Activated CD8-positive, alpha-beta memory T cell treated with anti-CD3 and anti-CD28 coated beads for 24 hours (primary cell): ENCODE results near the gene KLF5.
"Not testable (repeated sequence)": the region's sequence is repeated elsewhere in the genome, so short reads cannot be mapped to it uniquely, and the experiment has no call there.

ENCODE experiments used
- DNase-seq: peaks from one replicate; pipeline ENCODE4 v3.0.0-alpha.2; 2020

KLF5 gene

DNA sequence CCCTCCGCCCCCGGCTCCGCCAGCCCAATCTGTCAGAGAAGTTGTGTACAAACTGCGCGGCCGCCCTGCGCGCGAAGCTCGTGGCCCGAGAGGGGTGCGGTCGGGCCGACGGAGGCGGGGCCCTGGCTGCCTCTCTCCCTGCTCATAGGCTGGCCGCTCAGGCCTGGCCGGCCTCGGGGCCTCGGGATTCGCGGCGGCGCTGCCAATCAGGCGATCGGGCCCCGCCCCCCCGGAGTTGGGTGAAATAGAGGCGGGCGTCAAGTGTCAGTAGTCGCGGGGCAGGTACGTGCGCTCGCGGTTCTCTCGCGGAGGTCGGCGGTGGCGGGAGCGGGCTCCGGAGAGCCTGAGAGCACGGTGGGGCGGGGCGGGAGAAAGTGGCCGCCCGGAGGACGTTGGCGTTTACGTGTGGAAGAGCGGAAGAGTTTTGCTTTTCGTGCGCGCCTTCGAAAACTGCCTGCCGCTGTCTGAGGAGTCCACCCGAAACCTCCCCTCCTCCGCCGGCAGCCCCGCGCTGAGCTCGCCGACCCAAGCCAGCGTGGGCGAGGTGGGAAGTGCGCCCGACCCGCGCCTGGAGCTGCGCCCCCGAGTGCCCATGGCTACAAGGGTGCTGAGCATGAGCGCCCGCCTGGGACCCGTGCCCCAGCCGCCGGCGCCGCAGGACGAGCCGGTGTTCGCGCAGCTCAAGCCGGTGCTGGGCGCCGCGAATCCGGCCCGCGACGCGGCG lies at the start of gene KLF5:
Gene KLF5, plus strand, starts transcription at position 270 of the 724 bp plus-strand sequence. Its CDS starts 323 bp downstream, at position 593.
- DNase-seq = peak; percentile 98

DNA sequence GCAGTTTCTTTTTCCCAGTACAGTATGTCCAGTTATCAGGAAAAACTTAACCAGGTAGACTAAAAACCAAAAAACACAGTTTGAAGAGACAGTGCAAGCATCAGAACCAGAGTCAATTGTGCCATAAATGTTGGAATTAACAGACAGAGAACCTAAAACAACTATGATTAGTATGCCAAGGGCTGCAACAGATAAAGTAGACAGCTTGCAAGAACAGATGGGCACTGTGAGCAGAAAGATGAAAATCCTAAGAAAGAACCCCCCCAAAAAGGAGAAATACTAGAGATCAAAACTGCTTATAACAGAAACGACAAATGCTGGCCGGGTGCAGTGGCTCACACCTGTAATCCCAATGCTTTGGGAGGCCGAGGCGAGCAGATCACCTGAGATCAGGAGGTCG lies 47.1 kb upstream of the KLF5 start:
- DNase-seq = no peak

DNA sequence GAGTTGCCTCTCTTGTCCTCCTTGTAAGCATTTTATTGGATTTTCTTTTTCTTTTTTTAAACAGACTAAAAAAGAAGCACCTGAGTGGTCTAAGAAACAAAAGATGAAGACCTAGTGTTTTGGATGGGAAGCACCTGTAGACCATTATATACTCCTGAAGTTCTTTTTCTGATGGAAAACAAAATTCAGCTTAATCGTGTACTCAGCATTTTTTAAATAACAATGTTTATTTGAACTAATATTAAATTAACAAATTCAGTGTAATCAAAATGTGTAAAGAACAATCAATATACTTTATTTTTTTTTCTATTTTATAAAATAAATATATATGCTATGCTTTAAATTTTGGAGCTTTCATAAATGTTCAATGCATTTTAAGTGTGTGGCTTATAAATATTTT lies 43.0 kb upstream of the KLF5 start:
- no peak for DNase-seq

DNA sequence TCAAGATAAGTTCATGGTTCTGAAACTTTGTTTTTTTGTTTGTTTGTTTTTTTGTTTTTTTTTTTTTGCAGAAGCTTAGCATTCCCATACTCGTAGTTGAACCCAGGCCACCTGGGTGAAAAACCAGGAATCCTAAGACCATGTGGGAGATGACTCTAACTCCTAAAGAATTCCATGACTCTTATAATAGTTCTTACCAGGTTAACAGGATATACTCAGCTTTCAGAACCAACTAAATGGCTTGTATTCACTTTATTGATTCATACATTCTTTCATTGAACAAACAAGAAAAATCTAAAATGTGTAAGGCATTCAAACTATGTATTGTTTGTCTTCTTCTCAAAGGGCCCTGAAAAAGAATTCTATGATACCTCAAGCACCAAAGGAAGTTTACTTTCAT lies 40.5 kb upstream of the KLF5 start:
- no peak for DNase-seq

DNA sequence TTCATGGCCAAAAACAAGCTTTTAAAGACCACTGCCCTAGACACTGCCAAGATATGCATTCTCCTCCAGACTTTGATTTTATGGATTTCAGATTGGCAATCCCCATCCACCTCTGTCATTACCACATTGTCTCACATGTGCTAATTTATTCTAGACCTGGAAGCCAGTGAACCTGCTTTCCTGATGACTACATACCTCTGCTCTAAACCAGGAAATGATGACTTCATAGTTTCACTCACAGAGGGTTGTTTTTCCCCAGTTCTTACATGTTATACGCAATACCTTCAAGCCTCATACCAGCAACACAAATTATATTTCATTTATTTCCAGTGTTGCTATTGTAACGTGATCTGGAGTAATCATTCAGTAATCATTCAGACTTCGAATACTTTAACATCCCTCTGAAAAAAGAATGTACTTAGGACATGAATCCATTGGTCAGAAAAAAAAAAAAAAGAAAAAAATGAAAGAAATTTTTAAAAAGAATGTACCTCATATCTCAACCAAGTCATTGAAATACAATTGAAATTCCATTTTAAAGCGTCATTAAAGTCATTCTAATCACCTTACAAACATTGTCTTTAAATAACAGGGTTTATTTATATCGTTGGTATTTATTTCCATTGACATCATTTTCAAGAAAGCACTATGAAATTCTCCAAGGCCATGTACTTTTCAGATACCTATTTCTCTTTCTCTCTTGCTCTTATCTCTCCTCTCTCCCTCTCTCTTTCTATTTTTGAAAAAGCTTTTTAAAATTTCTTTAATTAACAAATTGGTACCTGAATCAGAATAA lies 33.4 kb upstream of the KLF5 start:
- no peak for DNase-seq

DNA sequence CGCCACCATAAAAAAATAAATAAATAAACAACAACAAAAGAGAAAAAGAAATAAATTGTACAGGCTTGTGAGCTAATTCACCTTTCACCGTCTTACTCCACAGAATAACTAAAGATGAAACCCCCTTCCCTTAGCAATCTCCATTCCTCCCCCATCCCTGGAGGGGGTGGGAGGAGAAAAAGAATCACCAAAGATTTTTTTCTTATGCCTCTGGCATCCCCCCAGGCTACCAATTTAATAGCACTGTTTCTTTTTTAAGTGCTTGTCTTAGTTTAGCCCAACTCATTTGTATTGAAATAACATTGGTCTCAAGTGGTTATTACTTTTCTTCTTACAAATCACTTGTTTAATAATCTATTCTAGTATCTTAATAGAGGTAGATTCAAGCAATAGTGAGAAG lies 23.9 kb upstream of the KLF5 start:
- no peak for DNase-seq

DNA sequence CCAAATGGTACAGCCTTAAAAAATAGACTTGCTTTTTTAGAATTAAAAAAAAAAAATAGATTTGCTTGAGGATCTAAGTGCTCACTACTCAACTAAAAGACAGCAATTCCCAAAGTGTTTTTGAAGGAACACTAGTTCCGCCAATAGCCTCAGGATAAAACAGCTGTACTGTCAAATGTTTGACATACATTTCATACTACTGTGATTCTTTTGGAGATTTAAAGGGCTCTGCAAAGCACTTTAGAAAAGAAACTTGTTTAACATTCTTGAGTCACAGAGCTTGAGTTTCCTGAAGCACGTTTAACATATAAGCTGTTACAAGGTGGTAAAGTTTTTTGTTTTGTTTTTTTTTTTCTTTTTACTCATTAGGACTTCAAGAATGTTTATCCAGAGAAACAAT lies 23.1 kb upstream of the KLF5 start:
- DNase-seq = no peak

DNA sequence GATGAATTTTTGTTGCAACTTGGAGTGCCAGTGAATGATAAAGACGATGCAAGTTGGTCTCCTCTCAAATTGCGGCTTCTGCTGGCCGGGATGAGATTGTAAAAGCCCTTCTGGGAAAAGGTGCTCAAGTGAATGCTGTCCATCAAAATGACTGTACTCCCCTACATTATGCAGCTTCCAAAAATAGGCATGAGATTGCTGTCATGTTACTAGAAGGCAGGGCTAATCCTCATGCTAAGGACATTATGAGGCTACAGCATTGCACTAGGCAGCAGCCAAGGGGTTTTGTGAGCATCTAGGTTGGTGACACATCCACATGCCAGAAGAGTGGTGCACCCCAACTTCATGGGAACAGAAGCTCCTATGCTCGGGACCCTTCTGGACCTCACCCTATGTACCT lies 22.2 kb upstream of the KLF5 start:
- no peak for DNase-seq

DNA sequence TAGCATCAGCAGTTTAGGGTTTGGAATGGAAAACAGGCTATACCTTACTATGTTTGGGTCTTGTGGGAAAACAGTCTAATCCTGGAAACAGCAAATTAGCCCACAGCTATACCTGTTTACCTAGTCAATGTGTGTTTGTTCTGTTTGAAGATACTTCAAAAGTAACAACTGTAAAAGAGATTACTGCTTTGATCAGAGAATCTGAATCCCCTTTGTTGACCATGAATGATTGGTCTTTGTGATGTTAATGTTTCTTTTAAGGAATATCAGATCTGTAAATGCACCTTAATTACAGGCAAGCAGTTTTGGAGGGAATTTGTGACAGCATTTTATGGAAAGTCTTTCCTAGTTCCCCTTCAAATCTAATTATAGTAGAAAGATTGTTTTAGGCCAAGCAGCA lies 20.7 kb upstream of the KLF5 start:
- no peak for DNase-seq

DNA sequence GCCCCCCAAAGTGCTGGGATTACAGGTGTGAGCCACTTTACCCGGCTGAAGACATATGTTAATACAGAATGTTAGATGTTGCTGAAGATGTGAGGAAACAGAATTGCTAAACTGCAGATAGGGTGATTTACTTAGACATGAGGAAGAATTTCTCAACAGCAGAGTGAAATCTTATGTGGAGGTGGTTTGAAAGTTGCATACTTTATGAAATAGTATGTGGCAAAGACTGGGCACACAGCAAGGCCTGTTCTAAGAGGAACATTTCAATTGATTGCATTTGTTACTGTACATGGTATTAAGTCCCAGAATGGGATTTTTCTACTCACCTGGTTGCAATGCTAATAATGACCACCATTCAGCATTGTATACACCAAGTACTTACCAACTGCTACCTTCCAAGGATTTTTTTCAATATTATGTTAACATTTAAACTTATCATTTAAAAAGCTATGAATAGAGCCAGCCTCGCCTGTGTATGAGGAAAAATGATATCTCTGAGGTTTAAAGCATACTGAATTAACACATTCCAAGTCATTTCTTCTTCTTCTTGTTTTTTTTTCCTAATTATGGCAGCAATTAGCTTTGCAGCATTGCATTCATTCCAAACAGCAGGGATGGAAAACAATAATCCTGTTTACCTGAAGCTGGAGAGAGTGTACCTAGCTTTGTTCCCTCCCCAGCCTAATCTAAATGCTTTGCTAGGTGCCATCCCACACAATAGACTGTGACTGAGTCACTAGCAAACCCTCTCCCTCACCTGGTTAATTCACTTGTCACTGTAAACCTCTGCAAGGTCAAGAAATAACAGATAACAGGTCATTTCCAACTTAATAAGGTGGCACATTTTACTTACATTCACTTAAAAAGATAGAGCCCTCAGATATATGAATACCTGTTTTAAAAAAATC lies 19.4 kb upstream of the KLF5 start:
- no peak for DNase-seq

DNA sequence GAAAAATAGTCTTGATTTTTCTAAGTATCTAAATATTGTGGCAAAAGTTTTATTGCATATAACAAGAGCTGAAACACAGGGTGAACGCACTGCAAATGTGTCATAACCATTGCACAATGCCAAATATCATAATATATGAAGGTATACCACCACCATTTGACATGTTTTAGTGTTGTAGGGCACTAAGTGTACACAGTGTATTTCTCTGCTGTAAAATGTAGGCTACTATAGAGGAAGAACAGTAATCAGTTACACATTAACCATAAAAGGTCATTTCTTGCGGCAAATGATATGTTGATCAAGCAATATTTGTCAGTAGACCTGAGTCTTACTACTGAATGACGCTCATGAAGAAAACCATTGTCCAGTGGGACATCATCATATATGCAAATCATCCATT lies 18.3 kb upstream of the KLF5 start:
- no peak for DNase-seq

DNA sequence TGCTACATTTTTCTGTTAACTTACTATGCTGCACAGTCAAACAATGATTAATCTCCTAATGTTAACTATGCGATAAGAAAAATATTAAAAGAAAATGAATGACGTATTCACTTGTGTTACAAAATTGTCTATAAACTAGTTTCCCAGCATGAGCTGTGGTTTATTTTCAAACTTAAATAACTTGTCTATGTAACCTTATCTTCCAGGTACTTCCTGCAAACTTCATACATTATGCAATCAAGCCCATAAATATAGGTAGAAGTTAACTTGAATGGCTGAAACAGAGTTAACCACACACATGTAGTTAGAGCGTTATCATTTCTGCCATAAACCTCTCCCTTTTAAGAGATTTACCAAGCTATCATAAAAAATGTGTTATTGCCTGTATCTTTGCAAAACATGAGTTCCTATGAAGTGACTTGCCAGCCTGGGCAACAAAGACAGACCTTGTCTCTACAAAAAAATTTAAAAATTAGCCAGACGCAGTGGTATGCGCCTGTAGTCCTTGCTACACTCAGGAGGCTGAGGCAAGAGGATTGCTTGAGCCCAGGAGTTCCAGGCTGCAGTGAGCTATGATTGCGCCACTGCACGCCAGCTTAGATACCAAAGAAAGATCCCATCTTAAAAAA lies 17.7 kb upstream of the KLF5 start:
- DNase-seq = no peak

DNA sequence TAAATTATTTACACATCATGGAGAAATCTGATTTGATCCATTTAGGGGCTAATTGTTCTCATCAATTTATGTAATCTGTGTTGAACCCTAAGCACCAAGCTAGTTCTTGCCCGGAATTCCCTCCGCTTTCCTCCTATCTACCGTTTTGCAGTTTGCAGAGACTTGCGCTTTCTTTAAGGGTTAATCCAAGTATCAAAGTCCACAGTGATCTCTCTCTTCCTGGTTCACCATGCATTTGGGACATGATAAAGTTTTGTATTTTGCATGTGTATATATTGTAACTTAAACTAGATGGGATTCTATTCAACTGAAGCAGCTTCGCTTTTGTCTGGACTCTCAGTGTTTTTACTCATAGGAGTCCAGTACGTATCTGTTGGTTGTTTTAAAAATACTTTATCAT lies 13.8 kb upstream of the KLF5 start:
- DNase-seq = no peak

DNA sequence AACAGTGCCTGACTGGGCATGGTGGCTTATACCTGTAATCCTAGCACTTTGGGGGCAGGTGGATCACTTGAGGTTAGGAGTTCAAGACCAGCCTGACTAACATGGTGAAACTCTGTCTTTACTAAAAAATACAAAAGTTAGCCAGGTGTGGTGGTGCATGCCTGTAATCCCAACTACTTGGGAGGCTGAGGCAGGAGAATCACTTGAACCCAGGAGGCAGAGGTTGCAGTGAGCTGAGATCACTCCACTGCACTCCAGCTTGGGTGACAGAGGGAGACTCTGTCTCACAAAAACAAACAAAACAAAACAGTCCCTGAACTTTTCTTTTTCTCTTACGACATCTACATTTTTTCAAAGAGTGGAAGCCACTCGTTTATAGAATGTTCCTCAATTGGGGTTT lies 10.2 kb upstream of the KLF5 start:
- DNase-seq = not testable (repeated sequence)

DNA sequence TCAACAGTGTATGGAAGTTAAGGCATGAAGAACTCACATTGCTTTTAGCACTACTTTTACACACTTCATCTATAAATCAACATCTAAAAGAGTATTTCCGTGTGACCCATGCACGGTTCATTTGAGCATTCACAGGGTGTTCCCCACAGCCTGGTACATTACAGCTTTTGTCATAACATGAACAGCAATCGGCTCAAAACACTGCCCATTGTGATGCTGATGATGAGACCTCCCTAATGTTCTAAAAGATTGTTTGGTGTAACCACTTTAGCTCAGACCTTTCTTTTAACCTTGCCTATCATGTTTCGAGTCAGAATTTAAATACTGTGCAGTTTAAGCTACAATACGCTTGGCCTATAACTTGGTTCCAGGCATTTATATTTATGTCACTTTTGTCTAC lies 4.1 kb upstream of the KLF5 start:
- DNase-seq = no peak

DNA sequence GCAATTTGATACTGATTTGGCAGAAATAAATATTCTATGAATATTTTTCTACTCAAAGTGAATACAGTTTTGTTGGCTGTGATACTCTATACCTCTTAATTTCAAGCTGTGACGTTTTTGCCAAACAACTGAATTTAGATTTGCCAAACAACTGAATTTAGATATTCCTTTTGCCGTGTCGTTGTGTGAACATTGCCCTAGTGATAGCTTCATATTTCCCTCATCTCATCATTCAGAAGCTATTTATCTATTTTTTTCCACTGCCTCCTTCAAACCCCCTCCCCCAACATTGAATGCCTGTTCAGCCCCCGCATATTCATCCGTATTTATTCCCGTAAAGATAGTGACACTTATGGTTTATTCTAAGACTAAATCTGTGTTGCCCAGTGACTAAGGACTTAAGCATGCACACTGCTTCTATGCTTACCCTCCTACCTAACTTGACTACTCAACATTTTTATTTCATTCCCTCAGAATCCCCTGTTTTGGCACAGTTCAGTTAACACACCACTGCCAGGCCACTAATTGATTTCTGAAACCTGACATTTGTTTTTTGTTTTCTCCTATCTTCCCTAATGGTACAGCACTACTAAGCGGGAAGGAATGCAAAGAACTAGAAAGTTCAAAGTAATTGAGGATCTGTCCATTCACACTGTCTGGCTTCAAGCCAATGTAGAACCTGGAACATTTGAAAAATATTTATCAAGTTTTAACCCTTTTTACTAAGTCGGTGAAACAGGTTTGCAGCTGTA lies 2.8 kb upstream of the KLF5 start:
- DNase-seq = no peak

DNA sequence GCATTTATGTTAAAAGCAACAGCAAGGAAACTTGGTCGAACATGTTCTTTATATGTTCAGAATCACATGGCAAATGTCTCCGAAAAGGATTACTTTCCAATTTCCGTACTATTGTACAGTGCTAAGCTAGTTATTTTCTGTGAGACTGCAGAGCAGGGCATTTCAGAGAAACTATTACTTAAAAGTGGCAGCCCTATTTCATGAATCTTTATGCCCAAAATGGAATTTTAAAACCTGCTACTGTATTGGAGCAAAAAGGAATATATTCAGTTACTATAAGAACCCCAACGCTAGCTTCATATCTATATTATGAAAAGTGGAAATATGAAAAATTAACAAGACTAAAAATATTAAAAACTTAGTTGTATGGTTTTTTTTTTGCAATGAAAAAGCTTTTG lies 2.2 kb upstream of the KLF5 start:
- no peak for DNase-seq

DNA sequence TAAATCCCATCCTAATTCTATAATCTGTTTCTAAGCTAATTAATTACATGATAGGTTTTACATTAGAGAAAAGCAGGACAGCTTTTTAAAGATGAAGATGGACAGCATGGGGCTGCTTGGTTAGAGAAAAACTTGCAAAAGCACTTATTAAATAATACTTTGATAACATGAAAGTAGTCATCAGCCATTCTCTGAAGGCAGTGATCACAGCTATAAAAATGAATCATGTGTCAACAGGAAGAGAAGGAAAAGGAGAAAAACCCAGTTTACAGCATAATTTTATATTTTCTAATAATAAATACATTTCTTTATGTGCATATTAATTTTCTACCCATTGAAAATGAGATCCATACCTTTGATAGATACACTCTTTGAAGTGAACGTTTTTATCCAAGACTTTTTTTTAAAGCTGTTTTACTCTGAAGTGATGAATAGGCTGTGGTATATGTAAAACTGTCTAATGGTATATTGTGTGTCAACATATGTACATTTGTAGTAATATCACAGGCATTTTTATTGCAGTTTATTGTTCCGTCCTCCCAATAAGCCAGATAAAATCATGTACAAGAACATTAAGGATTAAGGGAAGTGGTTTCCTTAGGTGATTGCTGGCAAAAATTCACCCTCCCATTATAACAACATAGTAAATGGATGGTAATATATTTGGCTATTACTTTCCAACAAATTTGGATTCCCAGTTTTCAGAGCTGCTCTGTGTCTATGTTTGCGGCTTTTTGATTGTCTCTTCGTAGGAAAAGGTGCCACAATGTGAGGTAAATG lies 1.3 kb upstream of the KLF5 start:
- no peak for DNase-seq

DNA sequence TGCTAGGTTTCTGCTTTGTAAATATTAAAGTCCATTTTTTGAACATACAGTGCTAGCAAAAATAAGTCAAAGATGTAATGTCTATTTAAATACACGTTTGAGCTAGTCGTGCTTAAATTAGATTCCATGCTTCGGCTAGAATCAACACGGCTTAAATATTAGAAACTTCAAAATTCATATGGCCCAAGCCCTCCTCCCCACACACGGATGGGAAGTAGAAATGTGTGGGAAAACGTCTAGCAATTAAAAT lies 816 bp upstream of the KLF5 start:
- DNase-seq = no peak

DNA sequence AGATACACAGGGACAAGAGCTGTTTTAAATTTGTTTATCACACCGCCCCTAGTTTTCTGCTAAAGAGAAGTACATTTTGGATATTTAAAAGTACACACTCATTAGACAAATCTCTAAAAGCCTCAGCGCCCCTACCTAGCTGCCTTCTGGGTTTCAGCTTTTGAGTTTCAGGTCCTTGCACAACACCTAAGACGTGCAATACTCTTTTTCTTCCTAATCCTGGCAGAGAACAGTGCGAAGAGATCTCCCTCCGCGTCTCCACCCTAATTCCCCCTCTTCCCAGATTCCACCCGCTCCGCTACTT lies 421 bp upstream of the KLF5 start:
- no peak for DNase-seq

DNA sequence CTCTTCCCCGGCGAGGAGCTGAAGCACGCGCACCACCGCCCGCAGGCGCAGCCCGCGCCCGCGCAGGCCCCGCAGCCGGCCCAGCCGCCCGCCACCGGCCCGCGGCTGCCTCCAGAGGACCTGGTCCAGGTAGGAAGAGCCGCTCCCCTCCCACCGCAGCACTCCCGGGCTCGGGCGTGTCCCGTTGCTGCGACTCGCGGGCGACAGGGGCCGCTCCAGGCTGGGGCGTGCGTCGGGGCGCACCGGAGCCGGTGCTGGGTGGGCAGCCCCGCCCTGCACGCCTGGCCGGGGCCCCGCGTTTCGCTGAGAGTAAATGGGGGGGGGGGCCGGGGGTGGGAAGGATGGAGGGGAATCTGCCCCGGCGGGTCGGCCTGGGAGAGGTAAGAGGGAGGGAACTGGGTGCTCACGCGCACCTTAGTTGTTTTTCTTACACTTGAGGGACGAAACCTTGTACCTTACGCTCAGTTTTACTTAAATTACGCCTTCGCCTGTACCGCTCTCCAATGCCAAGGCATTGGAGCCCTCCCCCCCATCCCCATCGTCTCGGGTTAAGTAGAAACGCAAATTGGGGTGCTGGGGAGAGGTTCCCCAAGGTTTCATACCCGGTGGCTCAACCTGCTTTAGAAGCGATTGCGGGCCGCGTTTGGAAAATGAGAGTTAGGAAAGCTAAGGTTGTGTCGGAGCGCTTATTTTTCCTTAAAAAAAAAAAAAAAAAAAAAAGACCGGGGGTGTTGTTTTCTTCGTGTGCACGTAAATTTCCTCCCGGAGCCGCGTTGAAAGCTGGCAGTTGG lies 850 bp downstream of the KLF5 start:
- DNase-seq = peak; percentile 70
